Left renal cortex interstitium (tissue), 4 donors: Measurements from ENCODE around the gene ZIC3. TPM values are rescaled to one million over a fixed set of nuclear protein-coding genes. Genes with fewer than 3 reads are reported as not detected.
"Not testable (repeated sequence)": the region's sequence is repeated elsewhere in the genome, so short reads cannot be mapped to it uniquely, and the experiment has no call there.

ENCODE experiments used
- DNase-seq, 4 donors: peaks; one replicate each; pipeline ENCODE4 v3.0.0-alpha.2; 2013; ENCODE audit warnings: low read depth in 4 of 4, low spot score in 2 of 4, missing footprints in 1 of 4
- polyA plus RNA-seq, 4 donors: library from polyadenylated mRNA; unstranded; fragments of 120-200 nt; gene quantifications; one replicate each; pipeline ENCODE4 v1.2.1, GENCODE V29; 2013; ENCODE audit not compliant: insufficient read length in 4 of 4

Gene ZIC3
- polyA plus RNA-seq: under 1 TPM in 1 of 4 donors, not detected in 3; 0.09 TPM

- DNase-seq: peak in 2 of 4 donors; percentile 31 to 32
Measured at GRCh38 chrX:137565921-137566745, at the start of gene ZIC3. ZIC3 (plus strand) TSS chrX:137566127; CDS start chrX:137566692, 565 bp downstream.

- no peak for DNase-seq
Measured at GRCh38 chrX:137519459-137519858, 46.5 kb upstream of the ZIC3 start.

GRCh38 chrX:137545711-137546651, 19.9 kb upstream of the ZIC3 start:
- no peak for DNase-seq

- no peak for DNase-seq
Measured at GRCh38 chrX:137547291-137547690, 18.6 kb upstream of the ZIC3 start.

GRCh38 chrX:137548261-137548660, 17.7 kb upstream of the ZIC3 start:
- no peak for DNase-seq

GRCh38 chrX:137549073-137549472, 16.9 kb upstream of the ZIC3 start:
- no peak for DNase-seq

- no peak for DNase-seq
Measured at GRCh38 chrX:137549851-137550664, 15.9 kb upstream of the ZIC3 start.

GRCh38 chrX:137550665-137551261, 15.2 kb upstream of the ZIC3 start:
- no peak for DNase-seq

GRCh38 chrX:137552098-137552497, 13.8 kb upstream of the ZIC3 start:
- DNase-seq: not testable (repeated sequence)

GRCh38 chrX:137562096-137562495, 3.8 kb upstream of the ZIC3 start:
- no peak for DNase-seq

- DNase-seq: no peak
Measured at GRCh38 chrX:137563681-137564651, 2.0 kb upstream of the ZIC3 start.

GRCh38 chrX:137565318-137565904, 516 bp upstream of the ZIC3 start:
- no peak for DNase-seq

- no peak for DNase-seq
Measured at GRCh38 chrX:137566746-137567679, 1.1 kb downstream of the ZIC3 start.

GRCh38 chrX:137567682-137568232, 1.8 kb downstream of the ZIC3 start:
- DNase-seq: no peak

- no peak for DNase-seq
Measured at GRCh38 chrX:137568741-137569469, 3.0 kb downstream of the ZIC3 start.

- no peak for DNase-seq
Measured at GRCh38 chrX:137569470-137569891, 3.6 kb downstream of the ZIC3 start.
